Body of pancreas (tissue), 4 donors: Measurements from ENCODE around the gene ADORA2B. TPM values are rescaled to one million over a fixed set of nuclear protein-coding genes. Genes with fewer than 3 reads are reported as not detected.
"Not testable (repeated sequence)": the region's sequence is repeated elsewhere in the genome, so short reads cannot be mapped to it uniquely, and the experiment has no call there.

Source experiments
- ATAC-seq: fragments of 150-250 bp; one replicate; pipeline ENCODE4 v1.9.1; 2016
- DNase-seq, 4 donors: peaks; one replicate each; pipeline ENCODE4 v3.0.0-alpha.2; 2019
- H3K27ac ChIP-seq, 4 donors: fragments of 200-600 bp; sonication (generic); 1 replicate in 3 of 4; 2 replicates in 1 of 4; pipeline versions ENCODE4 v1.5.1 to v1.6.1; 2016 to 2019; ENCODE audit warnings: mild to moderate bottlenecking in 1 of 4, mixed read lengths in 1 of 4, moderate library complexity in 1 of 4
- H3K27me3 ChIP-seq, 2 donors: fragments of 200-600 bp; sonication (generic); one replicate each; pipeline ENCODE4 v1.6.0; 2016; ENCODE audit warnings: mild to moderate bottlenecking in 1 of 2
- H3K36me3 ChIP-seq, 2 donors: fragments of 200-600 bp; sonication (generic); replicated peaks in 1 of 2; 2 replicates each; pipeline ENCODE4 v1.5.1; 2016; ENCODE audit warnings: low read depth in 2 of 2; ENCODE audit not compliant: insufficient read depth in 1 of 2
- H3K4me1 ChIP-seq: fragments of 200-600 bp; sonication (generic); one replicate; pipeline ENCODE4 v1.6.0; 2016
- H3K4me3 ChIP-seq, 2 donors: fragments of 200-600 bp; sonication (generic); 1 replicate in 1 of 2; 2 replicates in 1 of 2; pipeline ENCODE4 v1.5.1; 2016 to 2019
- H3K9me3 ChIP-seq, 3 donors: fragments of 200-600 bp; sonication (generic); 1 replicate in 2 of 3; 2 replicates in 1 of 3; pipeline ENCODE4 v1.5.1; 2016
- CTCF ChIP-seq, 7 experiments: fragments of 450-650 bp in 4 of 7; fragments of 200-600 bp in 3 of 7; sonication (generic) in 3 of 7; IDR thresholded peaks; one replicate each; pipeline ENCODE4 v1.5.1; 2016 to 2019; ENCODE audit warnings: antibody characterized with exemption in 7 of 7
- POLR2A ChIP-seq, 3 donors: fragments of 450-650 bp; IDR thresholded peaks; one replicate each; pipeline ENCODE4 v1.6.1; 2016; ENCODE audit warnings: antibody characterized with exemption in 3 of 3, mild to moderate bottlenecking in 2 of 3
- WGBS, 2 donors: methylation state at CpG; one replicate each; pipeline ENCODE4 v1.1.5; 2017; 5-methylcytosine and 5-hydroxymethylcytosine counted together
- intact Hi-C: fragments of 100-400 bp; cut with DNase I; formaldehyde crosslinking; loops from one replicate; pipeline ENCODE4 v1.15.1; 2023
- total RNA-seq, 2 donors: library from RNA; depleted of rRNA; stranded (reverse); fragments of >200 nt; gene quantifications; one replicate each; pipeline ENCODE4 v1.1.0, GENCODE V29; 2016

The ADORA2B gene
- total RNA-seq, 2 donors from 2014 or later: 1.3 to 1.8 TPM

- peaks cover 6% of the 10 kb centered on the region for H3K4me1 ChIP-seq
- WGBS, 2 donors: 67 to 76% methylated on average over 2 of the region's 2 CpGs
- no peaks in the 10 kb centered on the region for H3K9me3 ChIP-seq
- H3K27ac ChIP-seq: no peak overlapping the region
- no peak overlapping the region for H3K4me3 ChIP-seq
- ATAC-seq: no peak
- no peaks in the 10 kb centered on the region for H3K36me3 ChIP-seq
- no peaks in the 10 kb centered on the region for H3K27me3 ChIP-seq
- intact Hi-C loops: no loop called here
- TF ChIP-seq CTCF (IDR thresholded peaks at IDR 0.05): no peak
- no peak for TF ChIP-seq POLR2A (IDR thresholded peaks at IDR 0.05)
- DNase-seq: no peak
Measured at GRCh38 chr17:15907290-15907689, 37.6 kb upstream of the ADORA2B start.

GRCh38 chr17:15908378-15908777 lies 36.6 kb upstream of the ADORA2B start:
- ATAC-seq (no peak), DNase-seq (no peak)
- H3K27me3 ChIP-seq: no peaks in the 10 kb centered on the region
- WGBS, 2 donors: 86 to 92% methylated on average over 4 of the region's 4 CpGs
- no peak overlapping the region for H3K4me3 ChIP-seq
- no peaks in the 10 kb centered on the region for H3K36me3 ChIP-seq
- H3K27ac ChIP-seq: no peak overlapping the region
- H3K4me1 ChIP-seq: peaks cover 4% of the 10 kb centered on the region
- intact Hi-C loops: no loop called here
- no peaks in the 10 kb centered on the region for H3K9me3 ChIP-seq
- TF ChIP-seq POLR2A (IDR thresholded peaks at IDR 0.05) (no peak), CTCF (IDR thresholded peaks at IDR 0.05) (no peak)

GRCh38 chr17:15909481-15909991 lies 35.4 kb upstream of the ADORA2B start:
- peak overlapping the region; percentile 25 to 70 (median 49) for H3K27ac ChIP-seq
- ATAC-seq (peak; percentile 83), DNase-seq (peak in 3 of 4 donors; percentile 20 to 48 (median 41))
- no peak for TF ChIP-seq CTCF (IDR thresholded peaks at IDR 0.05)
- TF ChIP-seq POLR2A (IDR thresholded peaks at IDR 0.05): no peak
- H3K4me1 ChIP-seq: peaks cover 4% of the 10 kb centered on the region
- no peaks in the 10 kb centered on the region for H3K27me3 ChIP-seq
- 56 to 68% methylated on average over 7 to 9 of the region's 9 CpGs for whole genome bisulfite sequencing, 2 donors
- no peak overlapping the region for H3K4me3 ChIP-seq
- intact Hi-C loops: no loop called here
- no peaks in the 10 kb centered on the region for H3K36me3 ChIP-seq
- H3K9me3 ChIP-seq: no peaks in the 10 kb centered on the region

GRCh38 chr17:15910791-15911190 lies 34.1 kb upstream of the ADORA2B start:
- DNase-seq (no peak), ATAC-seq (no peak)
- no peaks in the 10 kb centered on the region for H3K9me3 ChIP-seq
- H3K27ac ChIP-seq: no peak overlapping the region
- H3K4me3 ChIP-seq: no peak overlapping the region
- TF ChIP-seq CTCF (IDR thresholded peaks at IDR 0.05) (no peak), POLR2A (IDR thresholded peaks at IDR 0.05) (no peak)
- H3K36me3 ChIP-seq: no peaks in the 10 kb centered on the region
- intact Hi-C loops: no loop called here
- WGBS, 2 donors: 81 to 85% methylated on average over 4 to 5 of the region's 5 CpGs
- H3K27me3 ChIP-seq: no peaks in the 10 kb centered on the region
- H3K4me1 ChIP-seq: peaks cover 4% of the 10 kb centered on the region

- H3K36me3 ChIP-seq, DNase-seq, ATAC-seq, intact Hi-C loops, H3K4me1 ChIP-seq, H3K27me3 ChIP-seq, H3K27ac ChIP-seq, H3K9me3 ChIP-seq, H3K4me3 ChIP-seq: not testable (repeated sequence)
- 68 to 80% methylated on average over 5 of the region's 5 CpGs for WGBS, 2 donors
Measured at GRCh38 chr17:15911701-15912100, 33.2 kb upstream of the ADORA2B start.
